Measurements from ENCODE around the gene A4GNT.

Gene A4GNT

DNA sequence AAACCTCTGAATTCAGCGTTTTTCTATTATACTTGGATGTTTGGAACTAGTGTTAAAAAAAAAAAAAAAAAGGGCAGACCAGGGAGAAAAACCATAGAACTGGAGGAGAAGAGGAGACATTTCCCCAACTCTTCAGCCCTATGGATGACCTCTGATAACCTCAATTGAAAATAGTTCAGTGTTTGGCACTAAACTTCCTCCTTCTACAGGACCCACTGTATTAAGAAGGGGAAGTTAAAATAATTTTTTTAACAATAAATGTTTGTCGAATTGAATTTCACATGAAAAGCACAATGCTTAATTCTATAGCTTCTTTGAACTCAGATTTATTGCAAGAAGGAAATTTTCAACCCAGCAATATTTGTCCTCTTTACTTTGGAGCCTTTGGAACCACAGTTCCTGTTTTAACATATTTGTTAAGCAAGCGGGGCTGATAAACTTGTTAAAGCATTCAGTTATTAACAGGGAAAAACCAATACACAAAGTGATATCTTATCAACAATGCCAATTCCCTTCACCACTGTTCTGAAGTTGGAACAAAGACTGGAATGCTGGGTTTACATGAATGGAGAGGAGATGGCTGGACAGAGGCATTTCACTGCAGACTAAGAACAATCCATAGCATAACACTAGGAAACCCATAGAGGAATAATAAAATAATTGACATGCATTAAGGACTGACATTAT, 3.1 kb upstream of the A4GNT start:
- Histone ChIP-seq H2BK12ac (ENCODE audit: low read length) (no peak overlapping the region), H4K8ac (ENCODE audit: low read depth, low read length) (no peak overlapping the region), H2AFZ (ENCODE audit: low read length) (no peak overlapping the region), H3K23ac (ENCODE audit: low read depth, low read length, poor library complexity) (no peak overlapping the region), H3K4ac (ENCODE audit: low read length) (no peak overlapping the region), H3K18ac (ENCODE audit: low read length) (no peak overlapping the region), H2BK15ac (ENCODE audit: low read length) (no peak overlapping the region), H3K4me1 (ENCODE audit: control insufficient read depth in 2 of 2, insufficient read depth in 1 of 2, low read depth in 1 of 2, low read length in 2 of 2) (peaks cover 0 to 1% of the 10 kb centered on the region in 2 donors), H3K4me3 (ENCODE audit: low read length in 2 of 2) (no peak overlapping the region), H2BK120ac (ENCODE audit: low read depth, low read length) (no peak overlapping the region), H3K36me3 (replicated peaks in 1 of 2; ENCODE audit: control insufficient read depth in 2 of 2, insufficient read depth in 2 of 2, low read length in 2 of 2) (no peaks in the 10 kb centered on the region), H3K9me3 (replicated peaks in 1 of 2; ENCODE audit: control insufficient read depth in 2 of 2, insufficient read depth in 1 of 2, low read depth in 1 of 2, low read length in 2 of 2) (no peaks in the 10 kb centered on the region), H3K4me2 (ENCODE audit: insufficient read depth, low read length, poor library complexity, severe bottlenecking) (no peak overlapping the region), H3K79me1 (ENCODE audit: low read depth, low read length) (no peaks in the 10 kb centered on the region), H3K14ac (ENCODE audit: low read length) (no peak overlapping the region), H2BK5ac (ENCODE audit: low read length) (no peak overlapping the region), H3K9ac (ENCODE audit: low read depth, low read length, poor library complexity) (no peak overlapping the region), H3K27me3 (ENCODE audit: control insufficient read depth in 3 of 3, insufficient read depth in 3 of 3, low read depth in 1 of 3, low read length in 3 of 3) (peaks cover 0 to 26% (median 0%) of the 10 kb centered on the region in 3 experiments), H4K91ac (ENCODE audit: low read depth, low read length, poor library complexity) (no peak overlapping the region), H3K27ac (replicated peaks; ENCODE audit: low read length) (no peak overlapping the region), H2AK5ac (ENCODE audit: low read depth, low read length) (no peak overlapping the region)
- DNase-seq (ENCODE audit: low spot score) = no peak
- no CpG with 5 or more reads among the region's 3 CpGs for WGBS, 2 donors (ENCODE audit: extremely low coverage in 2 of 2, insufficient read length in 2 of 2, insufficient replicate concordance in 1 of 2)

DNA sequence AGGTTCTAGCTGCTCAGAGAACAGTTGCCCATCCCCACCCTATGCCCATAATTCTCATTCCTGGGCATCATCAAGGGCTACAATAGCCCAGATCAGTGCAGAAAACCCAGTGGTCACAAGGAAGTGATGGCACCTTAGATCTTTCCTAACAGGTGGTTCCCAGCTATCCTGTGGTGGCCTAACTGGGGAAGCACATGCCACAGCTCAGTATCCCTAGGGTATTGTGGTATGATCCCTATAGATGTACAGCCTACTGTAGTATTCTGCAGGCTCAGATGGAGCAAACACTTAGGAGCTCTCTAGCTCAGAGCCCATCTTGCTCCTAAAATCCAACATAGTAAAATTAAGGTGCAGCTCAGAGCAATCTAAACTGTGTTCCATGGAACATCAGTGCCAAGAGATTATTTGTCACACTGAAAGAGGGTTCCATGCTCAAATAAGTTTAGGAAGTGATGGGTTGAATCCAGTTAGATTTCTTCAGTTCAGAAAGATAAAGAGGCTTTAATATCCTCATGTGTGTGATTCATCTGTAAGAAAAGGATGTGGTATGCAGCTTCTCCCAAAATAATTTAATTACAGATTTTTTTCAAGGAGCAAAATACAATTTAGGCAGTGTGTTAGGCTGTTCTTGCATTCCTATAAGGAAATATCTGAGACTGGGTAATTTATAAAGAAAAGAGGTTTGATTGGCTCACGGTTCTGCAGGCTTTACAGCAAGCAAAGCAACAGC, 4.4 kb downstream of the A4GNT start:
- Histone ChIP-seq H3K23ac (ENCODE audit: low read depth, low read length, poor library complexity) (no peak overlapping the region), H3K18ac (ENCODE audit: low read length) (no peak overlapping the region), H2BK15ac (ENCODE audit: low read length) (no peak overlapping the region), H3K9ac (ENCODE audit: low read depth, low read length, poor library complexity) (no peak overlapping the region), H4K91ac (ENCODE audit: low read depth, low read length, poor library complexity) (no peak overlapping the region), H3K79me1 (ENCODE audit: low read depth, low read length) (no peaks in the 10 kb centered on the region), H3K4ac (ENCODE audit: low read length) (no peak overlapping the region), H3K27me3 (ENCODE audit: control insufficient read depth in 3 of 3, insufficient read depth in 3 of 3, low read depth in 1 of 3, low read length in 3 of 3) (peaks cover 0 to 25% (median 0%) of the 10 kb centered on the region in 3 experiments), H2BK5ac (ENCODE audit: low read length) (no peak overlapping the region), H3K9me3 (replicated peaks in 1 of 2; ENCODE audit: control insufficient read depth in 2 of 2, insufficient read depth in 1 of 2, low read depth in 1 of 2, low read length in 2 of 2) (peaks cover 0 to 6% of the 10 kb centered on the region in 2 donors), H3K4me2 (ENCODE audit: insufficient read depth, low read length, poor library complexity, severe bottlenecking) (no peak overlapping the region), H3K14ac (ENCODE audit: low read length) (no peak overlapping the region), H3K4me3 (ENCODE audit: low read length in 2 of 2) (no peak overlapping the region), H3K36me3 (replicated peaks in 1 of 2; ENCODE audit: control insufficient read depth in 2 of 2, insufficient read depth in 2 of 2, low read length in 2 of 2) (no peaks in the 10 kb centered on the region), H2BK120ac (ENCODE audit: low read depth, low read length) (no peak overlapping the region), H2AFZ (ENCODE audit: low read length) (no peak overlapping the region), H4K8ac (ENCODE audit: low read depth, low read length) (no peak overlapping the region), H3K4me1 (ENCODE audit: control insufficient read depth in 2 of 2, insufficient read depth in 1 of 2, low read depth in 1 of 2, low read length in 2 of 2) (no peaks in the 10 kb centered on the region), H3K27ac (replicated peaks; ENCODE audit: low read length) (no peak overlapping the region), H2BK12ac (ENCODE audit: low read length) (no peak overlapping the region), H2AK5ac (ENCODE audit: low read depth, low read length) (no peak overlapping the region)
- no peak for DNase-seq (ENCODE audit: low spot score)
- WGBS, 2 donors (ENCODE audit: extremely low coverage in 2 of 2, insufficient read length in 2 of 2, insufficient replicate concordance in 1 of 2) = no CpG with 5 or more reads among the region's 1 CpG

GRCh38 chr3:138125548-138126221, 6.5 kb downstream of the A4GNT start:
- no peak overlapping the region for H3K4ac ChIP-seq (ENCODE audit: low read length)
- no peak overlapping the region for H4K91ac ChIP-seq (ENCODE audit: low read depth, low read length, poor library complexity)
- H2BK5ac ChIP-seq (ENCODE audit: low read length) = no peak overlapping the region
- no peaks in the 10 kb centered on the region for H3K36me3 ChIP-seq (replicated peaks in 1 of 2; ENCODE audit: control insufficient read depth in 2 of 2, insufficient read depth in 2 of 2, low read length in 2 of 2)
- H4K8ac ChIP-seq (ENCODE audit: low read depth, low read length) = no peak overlapping the region
- no peak overlapping the region for H3K23ac ChIP-seq (ENCODE audit: low read depth, low read length, poor library complexity)
- peak overlapping the region; percentile 27 for H2AFZ ChIP-seq (ENCODE audit: low read length)
- no peak overlapping the region for H2BK120ac ChIP-seq (ENCODE audit: low read depth, low read length)
- H3K9ac ChIP-seq (ENCODE audit: low read depth, low read length, poor library complexity) = no peak overlapping the region
- no peak overlapping the region for H2BK15ac ChIP-seq (ENCODE audit: low read length)
- H2BK12ac ChIP-seq (ENCODE audit: low read length) = no peak overlapping the region
- H3K79me1 ChIP-seq (ENCODE audit: low read depth, low read length) = no peaks in the 10 kb centered on the region
- H3K4me3 ChIP-seq (ENCODE audit: low read length in 2 of 2) = no peak overlapping the region
- H3K27ac ChIP-seq (replicated peaks; ENCODE audit: low read length) = no peak overlapping the region
- no peak overlapping the region for H3K14ac ChIP-seq (ENCODE audit: low read length)
- H3K18ac ChIP-seq (ENCODE audit: low read length) = no peak overlapping the region
- peaks cover 0 to 11% (median 0%) of the 10 kb centered on the region in 3 experiments for H3K27me3 ChIP-seq (ENCODE audit: control insufficient read depth in 3 of 3, insufficient read depth in 3 of 3, low read depth in 1 of 3, low read length in 3 of 3)
- no peak for DNase-seq (ENCODE audit: low spot score)
- no CpG with 5 or more reads among the region's 5 CpGs for WGBS, 2 donors (ENCODE audit: extremely low coverage in 2 of 2, insufficient read length in 2 of 2, insufficient replicate concordance in 1 of 2)
- no peak overlapping the region for H2AK5ac ChIP-seq (ENCODE audit: low read depth, low read length)
- H3K4me1 ChIP-seq (ENCODE audit: control insufficient read depth in 2 of 2, insufficient read depth in 1 of 2, low read depth in 1 of 2, low read length in 2 of 2) = no peaks in the 10 kb centered on the region
- peaks cover 0 to 6% of the 10 kb centered on the region in 2 donors for H3K9me3 ChIP-seq (replicated peaks in 1 of 2; ENCODE audit: control insufficient read depth in 2 of 2, insufficient read depth in 1 of 2, low read depth in 1 of 2, low read length in 2 of 2)
- no peak overlapping the region for H3K4me2 ChIP-seq (ENCODE audit: insufficient read depth, low read length, poor library complexity, severe bottlenecking)

All from neuronal stem cell (in vitro differentiated cells).